Measurements from ENCODE around the gene CDC73.
"Not testable (repeated sequence)": the region's sequence is repeated elsewhere in the genome, so short reads cannot be mapped to it uniquely, and the experiment has no call there.

Gene CDC73

DNA sequence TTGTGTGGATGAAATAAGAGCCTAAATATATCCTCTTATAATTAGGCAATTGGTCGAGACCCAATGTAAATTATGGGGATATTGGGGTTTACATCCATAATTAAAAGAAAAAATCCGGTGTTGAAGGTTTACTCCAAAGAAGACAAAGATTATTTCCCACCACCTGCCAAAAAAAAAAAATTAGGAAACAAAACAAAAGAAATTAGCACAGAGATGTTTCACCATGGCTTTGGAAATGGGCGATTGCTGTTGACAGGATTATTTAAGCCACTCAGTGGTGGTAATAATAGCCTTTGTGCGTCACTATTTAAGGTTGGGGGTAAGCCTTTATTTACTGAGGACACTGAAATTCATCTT is 16.0 kb upstream of the CDC73 start:
- no peak for ATAC-seq (replicated peaks)
- Mint-ChIP-seq H3K4me3 (peak overlapping the region; percentile 84 to 92), H3K36me3 (peaks cover 0 to 3% of the 10 kb centered on the region in 2 donors), H3K9me3 (no peaks in the 10 kb centered on the region), H3K27me3 (no peaks in the 10 kb centered on the region), H3K4me1 (peaks cover 2 to 23% of the 10 kb centered on the region in 2 donors), H3K27ac (no peak overlapping the region)
- no peak for DNase-seq

DNA sequence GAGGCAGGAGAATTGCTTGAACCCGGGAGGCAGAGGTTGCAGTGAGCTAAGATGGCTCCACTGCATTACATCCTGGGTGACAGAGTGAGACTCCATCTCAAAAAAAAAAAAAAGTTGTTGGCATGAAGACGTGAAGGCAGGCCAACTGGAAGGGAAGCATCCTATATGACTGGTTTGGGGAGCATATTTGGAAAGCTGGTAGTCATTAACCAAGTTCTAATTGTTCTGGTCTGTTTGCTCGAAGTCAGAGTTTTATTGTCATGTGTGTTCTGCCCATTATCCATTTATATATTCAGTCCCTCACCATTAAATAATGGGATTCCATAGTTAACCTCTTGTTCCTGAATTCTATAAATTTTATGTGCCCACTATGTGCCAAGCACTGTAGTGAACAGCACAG is 13.4 kb upstream of the CDC73 start:
- Mint-ChIP-seq H3K27ac (no peak overlapping the region), H3K36me3 (no peaks in the 10 kb centered on the region), H3K4me1 (peaks cover under 1 to 13% of the 10 kb centered on the region in 2 donors), H3K9me3 (no peaks in the 10 kb centered on the region), H3K4me3 (no peak overlapping the region), H3K27me3 (no peaks in the 10 kb centered on the region)
- no peak for ATAC-seq (replicated peaks)
- no peak for DNase-seq

DNA sequence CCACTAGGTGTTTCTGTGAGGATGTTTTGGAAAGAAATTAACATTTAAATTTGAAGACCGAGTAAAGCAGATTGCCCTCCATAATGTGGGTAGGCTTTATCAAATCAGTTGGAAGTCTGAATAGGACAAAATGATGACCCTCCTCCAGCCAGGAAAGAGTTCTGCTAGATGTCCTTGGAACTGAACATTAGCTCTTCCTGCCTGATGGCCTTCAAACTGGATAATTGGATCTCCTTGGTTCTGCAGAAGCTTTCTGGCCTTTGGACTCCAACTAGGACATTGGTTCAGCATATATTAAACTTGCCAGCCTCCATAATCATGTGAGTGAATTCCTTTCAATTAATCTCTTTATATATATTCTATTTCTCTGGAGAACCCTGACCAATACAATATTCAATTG is 12.2 kb upstream of the CDC73 start:
- no peak for DNase-seq
- Mint-ChIP-seq H3K9me3 (no peaks in the 10 kb centered on the region), H3K27ac (no peak overlapping the region), H3K27me3 (no peaks in the 10 kb centered on the region), H3K36me3 (no peaks in the 10 kb centered on the region), H3K4me1 (peaks cover 0 to 6% of the 10 kb centered on the region in 2 donors), H3K4me3 (no peak overlapping the region)
- ATAC-seq (replicated peaks), result no peak

DNA sequence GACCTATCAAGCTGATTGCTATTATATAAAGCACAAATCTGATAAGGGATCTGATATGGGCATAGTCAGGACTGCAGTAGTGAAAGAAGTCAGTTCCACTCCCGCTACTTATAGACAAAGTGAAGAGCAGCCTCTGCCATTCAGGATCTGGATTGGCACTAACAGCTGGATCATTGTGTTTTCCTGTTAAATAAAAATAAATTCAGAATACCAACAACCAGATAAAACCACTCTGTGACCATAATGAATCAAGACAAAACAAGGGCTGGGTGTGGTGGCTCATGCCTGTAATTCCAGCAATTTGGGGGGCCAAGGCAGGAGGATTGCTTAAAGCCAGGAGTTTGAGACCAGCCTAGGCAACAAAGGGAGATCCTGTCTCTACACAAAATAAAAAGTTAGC is 11.6 kb upstream of the CDC73 start:
- Mint-ChIP-seq H3K4me3 (no peak overlapping the region), H3K36me3 (no peaks in the 10 kb centered on the region), H3K9me3 (no peaks in the 10 kb centered on the region), H3K4me1 (peaks cover 0 to 6% of the 10 kb centered on the region in 2 donors), H3K27ac (no peak overlapping the region), H3K27me3 (no peaks in the 10 kb centered on the region)
- ATAC-seq (replicated peaks) (no peak), DNase-seq (no peak)

DNA sequence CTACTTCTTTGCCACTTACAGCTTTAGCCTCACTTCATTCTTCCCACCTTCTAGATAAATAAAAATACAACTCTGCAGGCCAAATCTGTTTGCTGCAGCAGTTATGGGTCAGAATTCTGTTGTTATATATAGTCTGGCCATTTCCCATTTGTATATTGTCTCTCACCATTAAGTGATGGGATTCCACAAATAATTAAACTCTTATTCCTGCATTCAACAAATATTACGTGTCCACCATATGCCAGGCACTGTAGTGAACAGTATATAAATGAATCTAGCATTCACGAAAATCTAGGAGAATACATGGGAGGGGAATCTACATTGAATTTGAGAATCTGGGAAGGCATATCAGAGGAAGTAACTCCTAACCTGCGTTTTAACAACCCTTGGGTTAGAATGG is 11.0 kb upstream of the CDC73 start:
- no peaks in the 10 kb centered on the region for H3K36me3 Mint-ChIP-seq
- ATAC-seq (replicated peaks), result no peak
- no peaks in the 10 kb centered on the region for H3K27me3 Mint-ChIP-seq

DNA sequence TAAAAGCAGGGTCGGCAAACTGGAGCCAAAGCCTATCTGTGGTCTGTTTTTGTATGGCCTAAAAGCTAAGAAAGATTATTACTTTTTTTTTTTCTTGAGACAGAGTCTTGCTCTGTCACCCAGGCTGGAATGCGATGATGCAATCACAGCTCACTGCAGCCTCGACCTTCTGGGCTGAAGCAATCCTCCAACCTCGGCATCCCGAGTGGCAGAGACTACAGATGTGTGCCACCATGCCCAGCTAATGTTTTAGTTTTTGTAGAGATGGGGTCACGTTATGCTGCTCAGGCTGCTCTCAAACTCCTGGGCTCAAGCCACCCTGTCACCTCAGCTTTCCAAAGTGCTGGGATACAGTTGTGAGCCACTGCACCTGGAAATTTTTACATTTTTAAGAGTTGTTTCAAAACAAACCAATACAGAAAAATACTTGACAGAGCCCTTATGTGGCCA is 10.2 kb upstream of the CDC73 start:
- no peaks in the 10 kb centered on the region for H3K4me1 Mint-ChIP-seq
- H3K9me3 Mint-ChIP-seq, result peaks cover 0 to 1% of the 10 kb centered on the region in 2 donors
- DNase-seq (no peak), ATAC-seq (replicated peaks) (no peak)
- H3K27me3 Mint-ChIP-seq, result no peaks in the 10 kb centered on the region
- no peak overlapping the region for H3K4me3 Mint-ChIP-seq
- no peak overlapping the region for H3K27ac Mint-ChIP-seq
- no peaks in the 10 kb centered on the region for H3K36me3 Mint-ChIP-seq

More for the DNA sequence above, 11.0 kb upstream of the CDC73 start:
- Mint-ChIP-seq H3K4me3 (no peak overlapping the region), H3K4me1 (peaks cover 0 to 1% of the 10 kb centered on the region in 2 donors), H3K27ac (no peak overlapping the region), H3K9me3 (no peaks in the 10 kb centered on the region)
- no peak for DNase-seq

DNA sequence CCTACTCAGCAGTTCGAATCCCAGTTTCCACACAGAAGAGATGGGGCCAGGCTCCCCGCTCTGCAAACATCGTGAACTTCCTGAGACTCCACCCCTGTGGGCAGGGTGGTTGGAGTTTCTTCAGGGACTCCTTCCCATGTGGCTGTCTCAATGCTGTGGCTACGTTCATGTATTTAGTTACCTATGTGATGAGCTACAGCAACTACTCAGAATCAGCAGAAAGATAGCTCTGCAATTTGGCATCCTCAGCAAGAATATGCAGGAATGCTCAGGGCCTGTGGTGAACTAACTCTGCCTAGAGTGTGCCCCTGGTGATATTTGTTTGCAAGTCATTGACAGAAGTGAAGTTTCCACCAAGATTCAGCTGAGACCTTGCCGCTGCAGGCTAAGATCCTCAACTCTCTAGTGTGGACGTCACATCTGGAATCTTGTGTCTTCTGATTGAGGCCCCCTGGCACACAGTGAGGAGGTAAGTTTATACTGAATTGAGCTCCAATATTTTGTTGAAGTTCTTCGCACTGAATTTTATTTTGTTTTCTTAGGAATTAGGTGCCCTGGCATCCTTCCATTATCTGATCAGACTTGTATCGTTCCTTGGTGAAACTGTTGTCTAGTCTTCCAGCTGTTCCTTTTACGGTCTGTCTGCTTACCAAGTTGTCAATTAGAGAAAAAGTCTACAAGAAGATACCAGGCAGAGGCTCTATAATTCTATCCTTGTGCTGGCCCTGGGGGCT is 8.4 kb upstream of the CDC73 start:
- H3K27me3 Mint-ChIP-seq, result no peaks in the 10 kb centered on the region
- H3K27ac Mint-ChIP-seq, result no peak overlapping the region
- no peaks in the 10 kb centered on the region for H3K36me3 Mint-ChIP-seq

DNA sequence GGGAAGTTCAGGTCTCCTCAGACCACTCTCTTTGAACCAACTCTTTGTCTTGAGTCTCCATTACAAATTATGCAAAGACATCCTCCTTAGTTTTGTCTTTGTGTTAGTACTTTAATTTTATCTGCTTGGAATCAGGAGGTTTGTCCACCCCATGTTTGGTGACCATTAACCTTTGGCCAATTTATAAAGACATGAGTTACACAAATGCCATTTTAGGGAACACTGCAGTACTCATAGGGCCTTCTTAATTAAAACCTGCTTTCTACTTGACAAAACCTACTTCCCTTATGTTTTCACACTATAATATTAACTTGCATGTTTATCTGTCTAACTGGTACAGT is 7.9 kb upstream of the CDC73 start:
- peaks cover 0 to 6% of the 10 kb centered on the region in 2 donors for H3K4me1 Mint-ChIP-seq
- ATAC-seq (replicated peaks) (no peak), DNase-seq (no peak)
- H3K36me3 Mint-ChIP-seq, result no peaks in the 10 kb centered on the region
- no peak overlapping the region for H3K4me3 Mint-ChIP-seq
- no peaks in the 10 kb centered on the region for H3K27me3 Mint-ChIP-seq
- H3K9me3 Mint-ChIP-seq, result peaks cover 0 to 1% of the 10 kb centered on the region in 2 donors
- H3K27ac Mint-ChIP-seq, result no peak overlapping the region

More for the DNA sequence above, 8.4 kb upstream of the CDC73 start:
- H3K4me1 Mint-ChIP-seq, result peaks cover 0 to under 1% of the 10 kb centered on the region in 2 donors
- no peak overlapping the region for H3K4me3 Mint-ChIP-seq
- peaks cover 0 to 1% of the 10 kb centered on the region in 2 donors for H3K9me3 Mint-ChIP-seq
- DNase-seq (no peak), ATAC-seq (replicated peaks) (no peak)

DNA sequence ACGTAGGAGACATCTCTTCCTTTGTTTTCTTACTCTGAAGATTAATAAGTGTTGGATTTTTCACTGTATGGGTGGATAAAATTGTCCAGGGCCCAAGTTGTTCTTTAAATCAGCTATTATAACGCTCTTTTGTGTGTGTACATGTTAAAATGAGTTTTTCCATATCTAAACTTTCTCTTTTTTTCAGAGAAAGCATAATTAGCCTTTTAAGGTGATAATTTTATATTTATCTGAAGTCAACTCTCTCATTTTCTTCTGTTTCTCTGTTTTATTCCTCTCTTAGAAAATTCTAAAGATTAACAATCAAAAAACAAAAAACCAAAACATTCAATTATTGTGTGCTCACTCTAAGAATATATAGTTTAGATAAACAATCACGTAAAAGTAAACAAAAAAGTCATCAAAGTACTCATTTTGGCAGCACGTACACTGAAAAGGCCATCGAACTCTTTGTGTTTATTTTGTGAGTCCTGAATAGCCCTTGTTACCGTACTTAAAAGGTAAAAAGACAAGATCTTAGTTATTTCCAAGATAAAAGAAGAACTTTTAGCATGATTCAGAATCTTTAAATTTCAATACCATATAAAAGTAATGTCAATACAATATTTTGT is 7.2 kb upstream of the CDC73 start:
- Mint-ChIP-seq H3K4me3 (no peak overlapping the region), H3K27ac (no peak overlapping the region), H3K36me3 (no peaks in the 10 kb centered on the region), H3K9me3 (peaks cover 0 to 1% of the 10 kb centered on the region in 2 donors), H3K4me1 (peaks cover 0 to 7% of the 10 kb centered on the region in 2 donors), H3K27me3 (no peaks in the 10 kb centered on the region)
- DNase-seq (no peak), ATAC-seq (replicated peaks) (no peak)

DNA sequence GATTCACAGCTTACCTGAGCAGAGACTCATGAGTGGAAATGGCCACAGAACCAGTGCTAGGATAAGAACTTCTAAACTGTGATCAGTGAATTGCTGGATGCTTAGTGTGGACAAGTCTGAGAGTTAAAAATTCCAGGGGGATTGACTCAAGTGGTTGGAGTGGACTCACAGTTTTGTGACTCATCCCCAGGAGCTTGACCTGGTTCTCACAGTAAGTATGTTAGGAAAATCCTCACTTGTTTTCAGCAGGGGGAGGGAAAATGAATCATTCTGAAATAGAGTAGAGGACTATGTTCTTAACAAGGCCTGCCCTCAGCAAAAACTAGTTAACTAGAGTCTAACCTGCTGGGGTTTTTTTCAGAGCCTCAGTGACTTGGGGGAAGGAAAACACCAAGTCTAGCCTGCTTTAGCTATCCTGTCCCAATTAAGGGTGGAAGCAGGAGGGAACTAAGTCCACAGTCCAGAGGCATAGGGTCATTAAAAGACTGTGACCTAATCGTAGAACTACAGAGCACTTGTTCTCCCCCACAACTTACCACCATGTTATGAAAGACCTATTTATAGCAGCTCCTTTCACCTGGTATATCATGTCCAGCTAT is 6.1 kb upstream of the CDC73 start:
- peaks cover 0 to 3% of the 10 kb centered on the region in 2 donors for H3K9me3 Mint-ChIP-seq
- H3K4me1 Mint-ChIP-seq, result peaks cover 2 to 12% of the 10 kb centered on the region in 2 donors
- H3K27me3 Mint-ChIP-seq, result no peaks in the 10 kb centered on the region
- no peak overlapping the region for H3K4me3 Mint-ChIP-seq
- no peak overlapping the region for H3K27ac Mint-ChIP-seq
- no peak for DNase-seq
- no peak for ATAC-seq (replicated peaks)
- H3K36me3 Mint-ChIP-seq, result no peaks in the 10 kb centered on the region

DNA sequence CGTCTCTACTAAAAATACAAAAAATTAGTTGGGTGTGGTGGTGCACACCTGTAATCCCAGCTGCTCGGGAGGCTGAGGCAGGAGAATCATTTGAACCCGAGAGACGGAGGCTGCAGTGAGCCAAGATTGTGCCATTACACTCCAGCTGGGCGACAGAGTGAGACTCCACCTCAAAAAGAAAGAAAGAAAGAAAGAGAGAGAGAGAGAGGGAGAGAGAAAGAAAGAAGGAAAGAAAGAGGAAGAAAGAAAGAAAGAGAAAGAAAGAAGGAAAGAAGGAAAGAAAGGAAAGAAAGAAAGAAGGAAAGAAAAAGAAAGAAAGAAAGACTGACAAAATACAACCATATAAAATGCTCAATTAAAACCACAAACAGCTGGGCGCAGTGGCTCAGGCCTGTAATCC is 4.7 kb upstream of the CDC73 start:
- H3K4me1 Mint-ChIP-seq, result peaks cover 4 to 16% of the 10 kb centered on the region in 2 donors
- DNase-seq; H3K27ac Mint-ChIP-seq; H3K27me3 Mint-ChIP-seq; H3K9me3 Mint-ChIP-seq; ATAC-seq (replicated peaks); H3K36me3 Mint-ChIP-seq; H3K4me3 Mint-ChIP-seq: not testable (repeated sequence)

DNA sequence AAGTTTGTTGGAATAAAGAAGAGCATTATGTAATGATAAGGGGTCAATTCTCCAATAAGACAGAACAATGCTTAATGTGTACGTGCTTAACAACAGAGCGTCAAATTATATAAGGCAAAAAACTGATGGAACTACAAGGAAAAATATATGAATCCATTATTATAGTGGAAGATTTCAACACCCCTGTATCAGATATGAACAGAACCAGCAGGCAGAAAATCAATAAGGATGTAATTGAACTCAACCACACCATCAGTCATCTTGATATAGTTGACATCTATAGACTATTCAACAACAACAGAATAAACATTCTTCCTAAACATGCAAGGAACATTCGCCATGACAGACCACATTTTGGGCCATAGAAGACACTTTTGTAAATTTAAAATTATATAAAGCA is 3.6 kb upstream of the CDC73 start:
- Mint-ChIP-seq H3K4me3 (no peak overlapping the region), H3K36me3 (peaks cover 0 to 5% of the 10 kb centered on the region in 2 donors), H3K27me3 (no peaks in the 10 kb centered on the region), H3K4me1 (peaks cover 8 to 23% of the 10 kb centered on the region in 2 donors), H3K9me3 (peaks cover 0 to 3% of the 10 kb centered on the region in 2 donors), H3K27ac (no peak overlapping the region)
- DNase-seq, result no peak
- ATAC-seq (replicated peaks), result no peak

DNA sequence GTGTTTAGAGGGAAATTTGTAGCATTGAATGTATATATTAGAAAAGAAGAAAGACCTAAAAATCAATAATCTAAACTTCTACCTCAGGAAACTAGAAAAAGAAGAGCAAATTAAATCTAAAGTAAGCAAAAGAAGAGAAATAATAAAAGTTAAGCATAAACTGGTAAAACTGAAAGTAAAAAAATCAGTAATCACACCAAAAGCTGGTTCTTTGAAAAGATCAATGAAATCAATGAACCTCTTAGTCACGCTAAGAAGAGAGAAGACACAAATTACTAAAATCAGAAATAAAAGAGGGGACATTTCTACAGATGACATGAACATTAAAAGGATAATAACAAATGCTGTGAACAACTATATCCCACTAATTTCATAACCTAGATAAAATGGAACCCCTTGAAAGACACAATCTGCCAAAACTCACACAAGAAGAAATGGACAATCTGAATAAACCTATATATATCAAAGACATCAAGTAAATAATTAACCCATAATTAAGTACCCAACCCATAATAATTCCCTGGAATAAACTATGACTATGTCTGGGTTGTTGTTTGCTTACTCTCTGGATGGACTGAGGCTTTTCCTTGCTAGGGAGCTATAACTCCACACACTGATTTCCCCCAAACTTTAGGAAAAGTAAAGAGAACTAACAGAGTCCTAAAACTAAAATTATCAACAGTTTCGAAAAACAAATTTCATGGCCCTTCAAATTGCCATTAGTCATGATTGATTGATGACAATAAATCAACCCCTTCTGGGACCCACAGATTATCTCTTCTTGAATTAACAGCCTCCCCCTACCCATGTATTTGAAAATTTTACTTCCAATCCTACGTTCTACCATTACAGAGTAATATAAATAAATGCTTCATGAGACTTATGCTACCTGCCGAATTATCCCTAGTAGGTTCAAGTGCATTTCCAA is 2.8 kb upstream of the CDC73 start:
- DNase-seq, result no peak
- Mint-ChIP-seq H3K9me3 (peaks cover 0 to 3% of the 10 kb centered on the region in 2 donors), H3K27me3 (no peaks in the 10 kb centered on the region), H3K4me1 (peaks cover 11 to 30% of the 10 kb centered on the region in 2 donors), H3K27ac (no peak overlapping the region), H3K4me3 (no peak overlapping the region), H3K36me3 (peaks cover 0 to 5% of the 10 kb centered on the region in 2 donors)
- ATAC-seq (replicated peaks), result no peak

DNA sequence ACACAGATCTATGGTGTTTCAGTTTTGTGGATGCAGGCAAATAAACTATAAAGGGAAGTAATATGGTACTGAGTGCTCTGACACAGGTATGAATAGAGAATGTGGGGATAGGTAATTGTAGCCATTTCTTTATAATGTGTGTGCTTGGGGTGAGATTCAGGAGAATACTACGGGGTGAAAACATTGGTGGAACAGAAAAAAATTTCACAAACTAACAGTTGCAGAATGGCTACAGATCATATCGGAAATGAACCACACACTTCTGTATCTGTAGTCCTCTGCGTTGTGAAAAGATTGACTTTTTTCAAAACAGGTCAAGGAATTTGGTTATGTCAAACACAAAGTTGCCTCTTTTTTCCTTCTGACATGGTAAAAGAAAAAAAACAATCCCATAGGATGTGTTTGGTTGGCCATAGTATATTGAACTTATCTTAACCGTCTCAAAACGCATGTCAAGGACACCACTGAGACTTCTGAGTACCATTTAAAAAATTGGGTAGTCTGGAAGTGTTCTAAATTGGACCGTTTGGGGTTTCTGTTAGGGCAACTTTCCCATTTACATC is 1.1 kb upstream of the CDC73 start:
- ATAC-seq (replicated peaks) (no peak), DNase-seq (no peak)
- H3K27ac Mint-ChIP-seq, result peak overlapping the region; percentile 96
- no peaks in the 10 kb centered on the region for H3K27me3 Mint-ChIP-seq
- peaks cover 15 to 37% of the 10 kb centered on the region in 2 donors for H3K4me1 Mint-ChIP-seq
- H3K9me3 Mint-ChIP-seq, result peaks cover 0 to 3% of the 10 kb centered on the region in 2 donors
- peaks cover 0 to 10% of the 10 kb centered on the region in 2 donors for H3K36me3 Mint-ChIP-seq
- peak overlapping the region; percentile 90 to 95 for H3K4me3 Mint-ChIP-seq

Measured in stimulated activated naive B cell treated with anti-CD40 and anti-IgM and Interleukin-4, amounts not matched to agents 10 μg/mL and 1 μg/mL and 100 μg/mL, for 72 hours (primary cell).